ENCODE measurements around the gene ORC3.

Gene ORC3

GRCh38 chr6:87589693-87590416 lies at the start of gene ORC3, which contains the start of gene RARS2:
ORC3 (plus strand) TSS chr6:87590135; CDS start chr6:87590169, 34 bp downstream.
RARS2 (minus strand) TSS chr6:87589987; CDS start chr6:87589957, 30 bp downstream.
- peak; percentile 81 for DNase-seq (ENCODE audit: low read depth)

GRCh38 chr6:87540539-87540938 lies 49.4 kb upstream of the ORC3 start:
- DNase-seq (ENCODE audit: low read depth): no peak

GRCh38 chr6:87541041-87541440 lies 48.9 kb upstream of the ORC3 start:
- DNase-seq (ENCODE audit: low read depth): no peak

- no peak for DNase-seq (ENCODE audit: low read depth)
Measured at GRCh38 chr6:87541744-87542143, 48.2 kb upstream of the ORC3 start.

- DNase-seq (ENCODE audit: low read depth): no peak
Measured at GRCh38 chr6:87543696-87544473, 46.0 kb upstream of the ORC3 start.

GRCh38 chr6:87544474-87544735 lies 45.5 kb upstream of the ORC3 start:
- DNase-seq (ENCODE audit: low read depth): no peak

- no peak for DNase-seq (ENCODE audit: low read depth)
Measured at GRCh38 chr6:87551799-87552198, 38.1 kb upstream of the ORC3 start.

GRCh38 chr6:87553159-87553765 lies 36.7 kb upstream of the ORC3 start:
- no peak for DNase-seq (ENCODE audit: low read depth)

- DNase-seq (ENCODE audit: low read depth): no peak
Measured at GRCh38 chr6:87555506-87555905, 34.4 kb upstream of the ORC3 start.

- DNase-seq (ENCODE audit: low read depth): no peak
Measured at GRCh38 chr6:87558446-87558845, 31.5 kb upstream of the ORC3 start.

- DNase-seq (ENCODE audit: low read depth): no peak
Measured at GRCh38 chr6:87561017-87561416, 28.9 kb upstream of the ORC3 start.

GRCh38 chr6:87572021-87572420 lies 17.9 kb upstream of the ORC3 start:
- no peak for DNase-seq (ENCODE audit: low read depth)

- DNase-seq (ENCODE audit: low read depth): no peak
Measured at GRCh38 chr6:87572883-87573282, 17.1 kb upstream of the ORC3 start.

GRCh38 chr6:87573307-87574024 lies 16.5 kb upstream of the ORC3 start:
- DNase-seq (ENCODE audit: low read depth): no peak

GRCh38 chr6:87574237-87574804 lies 15.6 kb upstream of the ORC3 start:
- no peak for DNase-seq (ENCODE audit: low read depth)

GRCh38 chr6:87575423-87575822 lies 14.5 kb upstream of the ORC3 start:
- no peak for DNase-seq (ENCODE audit: low read depth)

- DNase-seq (ENCODE audit: low read depth): no peak
Measured at GRCh38 chr6:87583822-87584221, 6.1 kb upstream of the ORC3 start.

- no peak for DNase-seq (ENCODE audit: low read depth)
Measured at GRCh38 chr6:87586371-87587077, 3.4 kb upstream of the ORC3 start.

GRCh38 chr6:87588756-87589407 lies 1.1 kb upstream of the ORC3 start:
- no peak for DNase-seq (ENCODE audit: low read depth)

- DNase-seq (ENCODE audit: low read depth): no peak
Measured at GRCh38 chr6:87590417-87590880, 514 bp downstream of the ORC3 start.

- DNase-seq (ENCODE audit: low read depth): no peak
Measured at GRCh38 chr6:87590990-87591389, 1.1 kb downstream of the ORC3 start.
